K562 (cell line): ENCODE data around the gene HS3ST4. TPM values are rescaled to one million over a fixed set of nuclear protein-coding genes. Genes with fewer than 3 reads are reported as not detected.

Experiments used
- ATAC-seq: fragments of 200-7000 bp; cut with Tn5 transposase; 3 replicates; pipeline ENCODE4 v1.9.1; 2020; ENCODE audit warnings: moderate library complexity
- BruUV-seq: library from RNA; stranded (reverse); fragments of 400-500 nt; replicated peaks from 2 replicates; lab custom pipeline; 2021; lab: Mats Ljungman, UMichigan
- CTCF ChIA-PET: fragments of 300-600 bp; formaldehyde crosslinking; extraction: SDS; loops from one replicate; lab custom pipeline; 2021; ENCODE audit warnings: low intra/inter-chr PET ratio; lab: Yijun Ruan, JAX
- POLR2A ChIA-PET: fragments of 300-600, 350-650 bp; sonication (Branson Sonifier 250); formaldehyde crosslinking; extraction: SDS; loops from one replicate; lab custom pipeline; 2021; ENCODE audit warnings: antibody characterized with exemption, inconsistent platforms; lab: Yijun Ruan, JAX
- DNase-seq, 4 experiments: peaks; one replicate each; pipeline versions ENCODE4 v3.0.0 to v3.0.0-alpha.2; 2011 to 2018; ENCODE audit warnings: low spot score in 3 of 4, mixed read lengths in 3 of 4; ENCODE audit errors: extremely low read depth in 1 of 4
- FAIRE-seq: peaks from 2 replicates; lab custom pipeline; 2011; peaks lifted over from hg19 to GRCh38; lab: Jason Lieb, UNC
- H2AFZ ChIP-seq: 2 replicates; pipeline ENCODE4 v1.6.0; 2011; ENCODE audit warnings: low read depth, low read length, control low read depth, inconsistent platforms
- H3K27ac ChIP-seq: fragments of 200-600 bp; 3 replicates; pipeline ENCODE4 v1.8.0; 2011; ENCODE audit warnings: low read depth, mild to moderate bottlenecking, control low read depth, inconsistent platforms, low read length, moderate library complexity, mixed read lengths; ENCODE audit errors: extremely low read depth
- H3K27me3 ChIP-seq, 2 experiments: fragments of 300-600 bp in 1 of 2; 2 replicates in 1 of 2; 3 replicates in 1 of 2; pipeline versions ENCODE4 v1.6.0 to v1.8.0; 2011; ENCODE audit warnings: inconsistent platforms in 2 of 2, low read length in 2 of 2, mild to moderate bottlenecking in 1 of 2, mixed read lengths in 1 of 2, moderate library complexity in 1 of 2; ENCODE audit not compliant: control insufficient read depth in 2 of 2, insufficient read depth in 2 of 2
- H3K36me3 ChIP-seq: fragments of 300-600 bp; 3 replicates; pipeline ENCODE4 v1.8.0; 2011; ENCODE audit warnings: mild to moderate bottlenecking, low read length, inconsistent platforms; ENCODE audit not compliant: control insufficient read depth, insufficient read depth
- H3K4me1 ChIP-seq, 2 experiments: fragments of 200-600 bp in 1 of 2; replicated peaks in 1 of 2; 2 replicates in 1 of 2; 3 replicates in 1 of 2; pipeline versions ENCODE4 v1.5.1 to v1.8.0; 2011; ENCODE audit warnings: inconsistent platforms in 2 of 2, low read length in 2 of 2, mild to moderate bottlenecking in 1 of 2, mixed read lengths in 1 of 2, moderate library complexity in 1 of 2; ENCODE audit not compliant: control insufficient read depth in 2 of 2, insufficient read depth in 2 of 2
- H3K4me2 ChIP-seq: 2 replicates; pipeline ENCODE4 v1.6.1; 2011; ENCODE audit warnings: low read length, control low read depth, inconsistent platforms, mixed read lengths; ENCODE audit not compliant: insufficient read depth
- H3K4me3 ChIP-seq: fragments of 200-600 bp; sonication (generic), shearing (Covaris generic); 2 replicates; pipeline ENCODE4 v1.5.1; 2016; ENCODE audit warnings: control low read depth, inconsistent platforms
- H3K79me2 ChIP-seq: fragments of 200-600 bp; 3 replicates; pipeline ENCODE4 v1.8.0; 2011; ENCODE audit warnings: low read length, inconsistent platforms; ENCODE audit not compliant: control insufficient read depth, insufficient read depth
- H3K9ac ChIP-seq, 2 experiments: 2 replicates each; pipeline versions ENCODE4 v1.6.0 to v1.6.1; 2011; ENCODE audit warnings: low read depth in 2 of 2, low read length in 2 of 2, control low read depth in 1 of 2, inconsistent platforms in 1 of 2, mild to moderate bottlenecking in 1 of 2, mixed read lengths in 1 of 2; ENCODE audit not compliant: insufficient read depth in 1 of 2
- H3K9me1 ChIP-seq: one replicate; pipeline ENCODE4 v1.6.0; 2011; ENCODE audit warnings: inconsistent platforms, mild to moderate bottlenecking, low read length, moderate library complexity; ENCODE audit not compliant: control insufficient read depth, insufficient read depth
- H3K9me3 ChIP-seq: replicated peaks from 2 replicates; pipeline ENCODE4 v1.5.1; 2011; ENCODE audit warnings: low read depth, low read length, inconsistent platforms; ENCODE audit not compliant: control insufficient read depth, insufficient read depth
- H4K20me1 ChIP-seq: replicated peaks from 2 replicates; pipeline ENCODE4 v1.6.1; 2011; ENCODE audit warnings: low read length, inconsistent platforms, mixed read lengths; ENCODE audit not compliant: control insufficient read depth, insufficient read depth
- AFF1 ChIP-seq, 2 experiments: fragments of 450-650 bp; IDR thresholded peaks; 2 replicates each; pipeline ENCODE4 v1.6.1; 2018; ENCODE audit warnings: mild to moderate bottlenecking in 2 of 2, low read depth in 1 of 2; ENCODE audit not compliant: partially characterized antibody in 2 of 2
- CEBPG ChIP-seq, 3 experiments: fragments of 200-800 bp in 1 of 3; sonication (Bioruptor generic) in 1 of 3; sonication (generic) in 1 of 3; formaldehyde crosslinking in 1 of 3; IDR thresholded peaks in 2 of 3; conservative IDR thresholded peaks in 1 of 3; 2 replicates each; pipeline versions ENCODE4 v1.6.1 to v1.8.0; 2016 to 2022; ENCODE audit warnings: missing compliant biosample characterization in 2 of 3, missing genetic modification characterization in 2 of 3, mild to moderate bottlenecking in 1 of 3, missing genetic modification reagents in 1 of 3
- ELK3 ChIP-seq: fragments of 450-650 bp; formaldehyde crosslinking; IDR thresholded peaks from 2 replicates; pipeline ENCODE4 v1.4.0; 2020; ENCODE audit warnings: mild to moderate bottlenecking
- ILF3 ChIP-seq: fragments of 450-650 bp; IDR thresholded peaks from 2 replicates; pipeline ENCODE4 v1.6.1; 2018; ENCODE audit warnings: antibody characterized with exemption, mild to moderate bottlenecking, moderate library complexity, borderline replicate concordance
- KAT8 ChIP-seq: fragments of 450-650 bp; IDR thresholded peaks from 2 replicates; pipeline ENCODE4 v1.6.1; 2016; ENCODE audit warnings: low read depth, mild to moderate bottlenecking
- MTA2 ChIP-seq: fragments of 450-650 bp; IDR thresholded peaks from 2 replicates; pipeline ENCODE4 v1.6.1; 2016; ENCODE audit warnings: low read depth
- RBM22 ChIP-seq: fragments of 200-400 bp; formaldehyde crosslinking; IDR thresholded peaks from 2 replicates; pipeline ENCODE4 v1.6.1; 2018; ENCODE audit warnings: low read length, low read depth; ENCODE audit not compliant: poor library complexity, severe bottlenecking
- RUNX1 ChIP-seq: sonication (generic); IDR thresholded peaks from 2 replicates; pipeline ENCODE4 v1.6.1; 2016; ENCODE audit warnings: antibody characterized with exemption, low read depth
- WGBS: fragments of 100-300 bp; shearing (Covaris generic); methylation state at CpG from one replicate; pipeline ENCODE4 v1.1.6; 2016; ENCODE audit warnings: low coverage, mixed read lengths; ENCODE audit not compliant: insufficient coverage; ENCODE audit errors: missing lambda C conversion rate; 5-methylcytosine and 5-hydroxymethylcytosine counted together
- in situ Hi-C: fragments of 300-500 bp; cut with MboI; formaldehyde crosslinking; loops from 4 replicates; pipeline ENCODE4 v1.15.0; 2018; ENCODE audit warnings: inconsistent platforms, mixed read lengths
- intact Hi-C: fragments of 100-400 bp; cut with micrococcal nuclease; formaldehyde crosslinking; loops from 2 replicates; pipeline ENCODE4 v1.14.2; 2022
- polyA plus RNA-seq, 8 experiments: library from polyadenylated mRNA; depleted of rRNA in 4 of 8; stranded (reverse) in 5 of 8; unstranded in 3 of 8; fragments of >200 nt; fragmentation: Nextera tagmentation in 2 of 8; fragmentation: Illumina TruSeq in 1 of 8; extraction: Ambion mirVana in 2 of 8; extraction: Trizol in 1 of 8; gene quantifications; 2 replicates each; pipeline versions ENCODE4 v1.2.1 to v1.2.3, GENCODE V29; 2011 to 2014; ENCODE audit warnings: inconsistent platforms in 1 of 8, missing spikeins in 1 of 8
- total RNA-seq, 7 experiments: library from RNA; depleted of rRNA in 6 of 7; stranded (reverse); fragments of >200 nt in 6 of 7; fragmentation: Illumina TruSeq in 2 of 7; extraction: Trizol in 2 of 7; gene quantifications; 2 replicates each; pipeline versions ENCODE4 v1.2.1 to v1.2.3, GENCODE V29; 2011 to 2021; ENCODE audit warnings: low replicate concordance in 1 of 7
- TF ChIP-seq, protein P1 (sequence below): sonication (generic); formaldehyde crosslinking; IDR thresholded peaks from 2 replicates; pipeline ENCODE4 v1.4.0; 2020; ENCODE audit warnings: mild to moderate bottlenecking, missing genetic modification reagents
- TF ChIP-seq, protein P2 (sequence below): sonication (generic); formaldehyde crosslinking; IDR thresholded peaks from 2 replicates; pipeline ENCODE4 v1.8.0; 2022; ENCODE audit warnings: mild to moderate bottlenecking, missing genetic modification reagents

Gene HS3ST4
- total and polyA plus RNA-seq, 9 of the 15 experiments (the other 6 are each of a cell fraction or from before 2014, with no cell fraction given): not detected

- TF ChIP-seq CEBPG (CRISPR knock-in tag; IDR thresholded peaks at IDR 0.05): no peak
- TF ChIP-seq CEBPG (tag; conservative IDR thresholded peaks at IDR 0.05 in 1 of 2, IDR thresholded peaks at IDR 0.05 in 1 of 2): no peak
- TF ChIP-seq, all 486 proteins: peak for 0
These were observed 463.5 kb downstream of the HS3ST4 start (continued) for GRCh38 chr16:26155221-26155620.

DNA sequence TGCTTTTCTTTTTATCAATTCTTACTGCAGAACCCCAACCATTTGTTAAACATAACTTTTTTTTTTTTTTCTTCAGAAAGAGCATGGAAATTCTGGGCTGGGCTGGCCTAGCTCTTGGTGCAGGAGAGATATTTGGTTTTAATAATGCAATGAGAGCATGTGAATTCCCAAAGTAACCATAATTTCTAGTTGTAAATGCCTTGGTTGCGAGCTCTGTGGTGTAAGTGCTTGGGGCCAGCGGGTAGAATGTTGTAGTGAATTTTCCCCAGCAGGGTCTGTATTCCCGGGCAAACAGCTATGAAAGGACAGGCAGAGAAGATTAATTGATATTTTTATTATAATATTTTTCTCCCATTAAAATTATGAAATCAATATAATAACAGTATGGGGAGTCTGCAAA is 465.6 kb downstream of the HS3ST4 start:
- H3K27ac ChIP-seq: no peak overlapping the region
- DNase-seq (no peak), ATAC-seq (no peak), FAIRE-seq (no peak)
- no peaks in the 10 kb centered on the region for H4K20me1 ChIP-seq
- H3K9me3 ChIP-seq: no peaks in the 10 kb centered on the region
- no peaks in the 10 kb centered on the region for H3K9me1 ChIP-seq
- BruUV-seq: no TSS peak
- H3K4me3 ChIP-seq: no peak overlapping the region
- H3K27me3 ChIP-seq: no peaks in the 10 kb centered on the region
- H3K4me1 ChIP-seq: no peaks in the 10 kb centered on the region
- no peak overlapping the region for H3K9ac ChIP-seq
- TF ChIP-seq, protein P1, sequence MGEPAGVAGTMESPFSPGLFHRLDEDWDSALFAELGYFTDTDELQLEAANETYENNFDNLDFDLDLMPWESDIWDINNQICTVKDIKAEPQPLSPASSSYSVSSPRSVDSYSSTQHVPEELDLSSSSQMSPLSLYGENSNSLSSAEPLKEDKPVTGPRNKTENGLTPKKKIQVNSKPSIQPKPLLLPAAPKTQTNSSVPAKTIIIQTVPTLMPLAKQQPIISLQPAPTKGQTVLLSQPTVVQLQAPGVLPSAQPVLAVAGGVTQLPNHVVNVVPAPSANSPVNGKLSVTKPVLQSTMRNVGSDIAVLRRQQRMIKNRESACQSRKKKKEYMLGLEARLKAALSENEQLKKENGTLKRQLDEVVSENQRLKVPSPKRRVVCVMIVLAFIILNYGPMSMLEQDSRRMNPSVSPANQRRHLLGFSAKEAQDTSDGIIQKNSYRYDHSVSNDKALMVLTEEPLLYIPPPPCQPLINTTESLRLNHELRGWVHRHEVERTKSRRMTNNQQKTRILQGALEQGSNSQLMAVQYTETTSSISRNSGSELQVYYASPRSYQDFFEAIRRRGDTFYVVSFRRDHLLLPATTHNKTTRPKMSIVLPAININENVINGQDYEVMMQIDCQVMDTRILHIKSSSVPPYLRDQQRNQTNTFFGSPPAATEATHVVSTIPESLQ (CRISPR knock-in tag): no peak
- no peak for TF ChIP-seq ELK3 (CRISPR knock-in tag)
- TF ChIP-seq RBM22: no peak
- TF ChIP-seq RUNX1: no peak
- TF ChIP-seq, protein P2, sequence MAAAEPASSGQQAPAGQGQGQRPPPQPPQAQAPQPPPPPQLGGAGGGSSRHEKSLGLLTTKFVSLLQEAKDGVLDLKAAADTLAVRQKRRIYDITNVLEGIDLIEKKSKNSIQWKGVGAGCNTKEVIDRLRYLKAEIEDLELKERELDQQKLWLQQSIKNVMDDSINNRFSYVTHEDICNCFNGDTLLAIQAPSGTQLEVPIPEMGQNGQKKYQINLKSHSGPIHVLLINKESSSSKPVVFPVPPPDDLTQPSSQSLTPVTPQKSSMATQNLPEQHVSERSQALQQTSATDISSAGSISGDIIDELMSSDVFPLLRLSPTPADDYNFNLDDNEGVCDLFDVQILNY (CRISPR knock-in tag): no peak
- TF ChIP-seq KAT8: no peak
- TF ChIP-seq MTA2: no peak
- TF ChIP-seq AFF1 (IDR thresholded peaks at IDR 0.05; ENCODE audit: low read depth in 1 of 2, partially characterized antibody in 2 of 2): no peak
- no peak for TF ChIP-seq ILF3
- in situ Hi-C loops: no loop called here
- no peaks in the 10 kb centered on the region for H3K36me3 ChIP-seq
- intact Hi-C loops: no loop called here
- no peak overlapping the region for H3K4me2 ChIP-seq
- H2AFZ ChIP-seq: no peak overlapping the region
- ChIA-PET CTCF (no interaction called here), POLR2A (no interaction called here)
- 0% methylated on average over 3 of the region's 3 CpGs for WGBS
- H3K79me2 ChIP-seq: no peaks in the 10 kb centered on the region
